ENCODE results near the gene SLIT1. TPM values are rescaled to one million over a fixed set of nuclear protein-coding genes. Genes with fewer than 3 reads are reported as not detected.

The SLIT1 gene
- total and polyA plus RNA-seq, 4 experiments from 2014 or later = 0.05 to 0.32 (median 0.28) TPM; not detected in 1

GRCh38 chr10:97168645-97169044 is 17.1 kb downstream of the SLIT1 start:
- Histone ChIP-seq H3K27me3 (ENCODE audit: insufficient read depth, low read length) (no peaks in the 10 kb centered on the region), H3K9me3 (ENCODE audit: control insufficient read depth in 1 of 2, low read length in 2 of 2) (no peaks in the 10 kb centered on the region), H3K27ac (ENCODE audit: low read depth, low read length) (no peak overlapping the region), H3K4me1 (ENCODE audit: insufficient read depth, low read length) (no peaks in the 10 kb centered on the region), H3K36me3 (ENCODE audit: insufficient read depth, low read length) (no peaks in the 10 kb centered on the region), H3K4me3 (ENCODE audit: low read length in 2 of 2) (no peak overlapping the region)
- no peak overlapping the region for H3K27ac Mint-ChIP-seq
- H3K4me3 Mint-ChIP-seq = no peak overlapping the region
- no peaks in the 10 kb centered on the region for H3K36me3 Mint-ChIP-seq
- H3K4me1 Mint-ChIP-seq = no peaks in the 10 kb centered on the region
- ChIA-PET CTCF (ENCODE audit: partially characterized antibody) (no interaction called here), POLR2A (ENCODE audit: partially characterized antibody) (no interaction called here)
- DNase-seq = no peak
- intact Hi-C loops (cut with micrococcal nuclease) = no loop called here
- H3K27me3 Mint-ChIP-seq = peaks cover 13% of the 10 kb centered on the region in 2 donors
- no peaks in the 10 kb centered on the region for H3K9me3 Mint-ChIP-seq

GRCh38 chr10:97165499-97165898 is 20.3 kb downstream of the SLIT1 start:
- Histone ChIP-seq H3K4me3 (ENCODE audit: low read length in 2 of 2) (no peak overlapping the region), H3K27me3 (ENCODE audit: insufficient read depth, low read length) (no peaks in the 10 kb centered on the region), H3K4me1 (ENCODE audit: insufficient read depth, low read length) (no peaks in the 10 kb centered on the region), H3K27ac (ENCODE audit: low read depth, low read length) (no peak overlapping the region), H3K36me3 (ENCODE audit: insufficient read depth, low read length) (no peaks in the 10 kb centered on the region), H3K9me3 (ENCODE audit: control insufficient read depth in 1 of 2, low read length in 2 of 2) (no peaks in the 10 kb centered on the region)
- peaks cover 4 to 9% of the 10 kb centered on the region in 2 donors for H3K27me3 Mint-ChIP-seq
- CTCF ChIA-PET (ENCODE audit: partially characterized antibody) = no interaction called here
- H3K4me3 Mint-ChIP-seq = no peak overlapping the region
- no peak for DNase-seq
- no peaks in the 10 kb centered on the region for H3K4me1 Mint-ChIP-seq
- intact Hi-C loops (cut with micrococcal nuclease) = no loop called here
- H3K36me3 Mint-ChIP-seq = no peaks in the 10 kb centered on the region
- H3K9me3 Mint-ChIP-seq = peaks cover 0 to 1% (median 0%) of the 10 kb centered on the region in 8 donors
- no peak overlapping the region for H3K27ac Mint-ChIP-seq
- POLR2A ChIA-PET (ENCODE audit: partially characterized antibody) = no interaction called here

- intact Hi-C loops (cut with micrococcal nuclease) = no loop called here
- no peak overlapping the region for H3K4me3 ChIP-seq (ENCODE audit: low read length in 2 of 2)
- Mint-ChIP-seq H3K27ac (no peak overlapping the region), H3K9me3 (peaks cover 0 to 1% (median 0%) of the 10 kb centered on the region in 8 donors), H3K27me3 (peaks cover 4 to 5% of the 10 kb centered on the region in 2 donors), H3K4me3 (no peak overlapping the region), H3K36me3 (no peaks in the 10 kb centered on the region), H3K4me1 (no peaks in the 10 kb centered on the region)
- no peaks in the 10 kb centered on the region for H3K9me3 ChIP-seq (ENCODE audit: control insufficient read depth in 1 of 2, low read length in 2 of 2)
- H3K36me3 ChIP-seq (ENCODE audit: insufficient read depth, low read length) = no peaks in the 10 kb centered on the region
- ChIA-PET CTCF (ENCODE audit: partially characterized antibody) (no interaction called here), POLR2A (ENCODE audit: partially characterized antibody) (interaction anchor here (0.9 kb wide), 1 partner anchor 8 kb away, joined by 3 read pairs; no protein-coding TSS in a partner anchor)
- no peaks in the 10 kb centered on the region for H3K27me3 ChIP-seq (ENCODE audit: insufficient read depth, low read length)
- no peak overlapping the region for H3K27ac ChIP-seq (ENCODE audit: low read depth, low read length)
- no peak for DNase-seq
- no peaks in the 10 kb centered on the region for H3K4me1 ChIP-seq (ENCODE audit: insufficient read depth, low read length)
These were observed 21.8 kb downstream of the SLIT1 start for GRCh38 chr10:97163781-97164501.

- H3K36me3 Mint-ChIP-seq = no peaks in the 10 kb centered on the region
- ChIA-PET POLR2A (ENCODE audit: partially characterized antibody) (interaction anchor here (0.9 kb wide), 1 partner anchor 9 kb away, joined by 3 read pairs; no protein-coding TSS in a partner anchor), CTCF (ENCODE audit: partially characterized antibody) (no interaction called here)
- H3K27me3 Mint-ChIP-seq = no peaks in the 10 kb centered on the region
- Histone ChIP-seq H3K9me3 (ENCODE audit: control insufficient read depth in 1 of 2, low read length in 2 of 2) (no peaks in the 10 kb centered on the region), H3K4me1 (ENCODE audit: insufficient read depth, low read length) (no peaks in the 10 kb centered on the region), H3K36me3 (ENCODE audit: insufficient read depth, low read length) (no peaks in the 10 kb centered on the region), H3K4me3 (ENCODE audit: low read length in 2 of 2) (no peak overlapping the region), H3K27me3 (ENCODE audit: insufficient read depth, low read length) (no peaks in the 10 kb centered on the region), H3K27ac (ENCODE audit: low read depth, low read length) (no peak overlapping the region)
- peaks cover 0 to 1% (median 0%) of the 10 kb centered on the region in 8 donors for H3K9me3 Mint-ChIP-seq
- no peak overlapping the region for H3K27ac Mint-ChIP-seq
- no peak overlapping the region for H3K4me3 Mint-ChIP-seq
- DNase-seq = no peak
- no peaks in the 10 kb centered on the region for H3K4me1 Mint-ChIP-seq
- intact Hi-C loops (cut with micrococcal nuclease) = no loop called here
These were observed 22.6 kb downstream of the SLIT1 start for GRCh38 chr10:97163181-97163580.

- Histone ChIP-seq H3K27ac (ENCODE audit: low read depth, low read length) (no peak overlapping the region), H3K36me3 (ENCODE audit: insufficient read depth, low read length) (no peaks in the 10 kb centered on the region), H3K4me1 (ENCODE audit: insufficient read depth, low read length) (no peaks in the 10 kb centered on the region), H3K4me3 (ENCODE audit: low read length in 2 of 2) (no peak overlapping the region), H3K9me3 (ENCODE audit: control insufficient read depth in 1 of 2, low read length in 2 of 2) (no peaks in the 10 kb centered on the region), H3K27me3 (ENCODE audit: insufficient read depth, low read length) (no peaks in the 10 kb centered on the region)
- DNase-seq = no peak
- POLR2A ChIA-PET (ENCODE audit: partially characterized antibody) = no interaction called here
- no peaks in the 10 kb centered on the region for H3K4me1 Mint-ChIP-seq
- H3K27ac Mint-ChIP-seq = no peak overlapping the region
- no peaks in the 10 kb centered on the region for H3K27me3 Mint-ChIP-seq
- CTCF ChIA-PET (ENCODE audit: partially characterized antibody) = no interaction called here
- no peak overlapping the region for H3K4me3 Mint-ChIP-seq
- peaks cover 0 to 1% (median 0%) of the 10 kb centered on the region in 8 donors for H3K9me3 Mint-ChIP-seq
- intact Hi-C loops (cut with micrococcal nuclease) = no loop called here
- no peaks in the 10 kb centered on the region for H3K36me3 Mint-ChIP-seq
These were observed 26.0 kb downstream of the SLIT1 start for GRCh38 chr10:97159646-97160305.

GRCh38 chr10:97157578-97158095 is 28.1 kb downstream of the SLIT1 start:
- POLR2A ChIA-PET (ENCODE audit: partially characterized antibody) = no interaction called here
- DNase-seq = no peak
- intact Hi-C loops (cut with micrococcal nuclease) = no loop called here
- Mint-ChIP-seq H3K27me3 (no peaks in the 10 kb centered on the region), H3K4me1 (no peaks in the 10 kb centered on the region), H3K9me3 (no peaks in the 10 kb centered on the region), H3K27ac (no peak overlapping the region), H3K4me3 (no peak overlapping the region), H3K36me3 (no peaks in the 10 kb centered on the region)
- no peaks in the 10 kb centered on the region for H3K27me3 ChIP-seq (ENCODE audit: insufficient read depth, low read length)
- no peak overlapping the region for H3K4me3 ChIP-seq (ENCODE audit: low read length in 2 of 2)
- H3K9me3 ChIP-seq (ENCODE audit: control insufficient read depth in 1 of 2, low read length in 2 of 2) = no peaks in the 10 kb centered on the region
- H3K27ac ChIP-seq (ENCODE audit: low read depth, low read length) = no peak overlapping the region
- no peaks in the 10 kb centered on the region for H3K4me1 ChIP-seq (ENCODE audit: insufficient read depth, low read length)
- CTCF ChIA-PET (ENCODE audit: partially characterized antibody) = interaction anchor here (1.1 to 3.1 kb wide), 2 partner anchors 39 to 48 kb away, joined by 3 to 12 read pairs; no protein-coding TSS in a partner anchor
- H3K36me3 ChIP-seq (ENCODE audit: insufficient read depth, low read length) = no peaks in the 10 kb centered on the region

GRCh38 chr10:97154781-97155180 is 31.0 kb downstream of the SLIT1 start:
- no peaks in the 10 kb centered on the region for H3K36me3 ChIP-seq (ENCODE audit: insufficient read depth, low read length)
- no peaks in the 10 kb centered on the region for H3K4me1 ChIP-seq (ENCODE audit: insufficient read depth, low read length)
- H3K9me3 Mint-ChIP-seq = no peaks in the 10 kb centered on the region
- no peaks in the 10 kb centered on the region for H3K27me3 Mint-ChIP-seq
- no peak overlapping the region for H3K27ac Mint-ChIP-seq
- no peaks in the 10 kb centered on the region for H3K9me3 ChIP-seq (ENCODE audit: control insufficient read depth in 1 of 2, low read length in 2 of 2)
- H3K4me3 ChIP-seq (ENCODE audit: low read length in 2 of 2) = no peak overlapping the region
- H3K4me3 Mint-ChIP-seq = no peak overlapping the region
- no peak overlapping the region for H3K27ac ChIP-seq (ENCODE audit: low read depth, low read length)
- intact Hi-C loops (cut with micrococcal nuclease) = no loop called here
- no peak for DNase-seq
- CTCF ChIA-PET (ENCODE audit: partially characterized antibody) = interaction anchor here (1.7 kb wide), 1 partner anchor 56 kb away, joined by 4 read pairs; no protein-coding TSS in a partner anchor
- POLR2A ChIA-PET (ENCODE audit: partially characterized antibody) = no interaction called here
- no peaks in the 10 kb centered on the region for H3K36me3 Mint-ChIP-seq
- H3K4me1 Mint-ChIP-seq = no peaks in the 10 kb centered on the region
- no peaks in the 10 kb centered on the region for H3K27me3 ChIP-seq (ENCODE audit: insufficient read depth, low read length)

Data from CD4-positive, alpha-beta memory T cell (primary cell).